ENCODE data around the gene HTR1D.

HTR1D gene

DNA sequence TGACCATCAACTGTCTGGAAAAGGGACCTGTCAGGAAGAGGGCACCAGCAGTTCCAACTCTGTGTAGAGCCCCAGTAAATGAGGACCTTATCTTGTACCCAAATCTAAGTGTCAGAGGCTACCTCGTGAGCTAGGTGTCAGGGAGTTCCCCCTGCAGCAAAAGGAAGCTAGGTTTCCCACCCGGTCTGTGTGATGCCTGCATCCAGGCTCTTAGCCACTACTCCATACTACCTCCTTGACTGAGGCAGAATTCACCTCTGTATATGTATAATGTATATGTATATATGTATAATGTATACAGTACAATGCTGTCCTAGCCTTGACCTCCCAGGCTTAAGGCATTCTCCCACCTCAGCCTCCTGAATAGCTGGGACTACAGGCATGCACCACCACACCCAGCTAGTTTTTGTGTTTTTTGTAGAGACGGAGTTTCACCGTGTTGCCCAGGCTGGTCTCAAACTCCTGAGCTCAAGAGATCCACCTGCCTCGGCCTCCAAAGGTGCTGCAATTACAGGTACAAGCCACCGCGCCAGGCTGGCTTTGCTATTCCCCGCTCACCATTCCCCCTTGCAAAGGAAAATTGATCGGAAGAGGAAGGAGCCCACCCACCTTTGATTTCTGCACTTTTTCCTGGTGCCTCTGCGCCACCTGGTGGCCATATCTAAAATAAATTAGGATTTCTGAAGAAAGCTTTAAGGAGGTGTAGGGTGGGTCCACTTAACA is 32.9 kb downstream of the HTR1D start:
- peak; percentile 30 to 67 for DNase-seq

DNA sequence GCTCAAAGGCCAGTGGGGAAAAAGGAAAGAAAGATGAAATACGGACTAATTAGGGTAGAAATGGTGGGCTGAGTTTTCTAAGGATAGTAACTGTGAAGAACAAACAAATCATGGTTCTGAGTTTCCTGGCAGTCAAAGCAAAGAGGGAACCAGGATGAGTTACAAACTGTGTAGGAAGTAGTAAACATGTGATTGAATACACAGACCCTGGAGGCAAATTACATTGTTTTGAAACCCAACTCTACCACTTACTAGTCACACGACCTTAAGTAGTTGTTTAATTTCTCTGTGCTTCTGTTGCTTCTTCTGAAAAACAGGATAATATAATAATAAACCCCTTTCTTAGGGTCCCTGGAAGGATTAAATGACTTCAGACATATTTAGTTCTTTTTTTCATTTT is 37.4 kb downstream of the HTR1D start:
- no peak for DNase-seq

DNA sequence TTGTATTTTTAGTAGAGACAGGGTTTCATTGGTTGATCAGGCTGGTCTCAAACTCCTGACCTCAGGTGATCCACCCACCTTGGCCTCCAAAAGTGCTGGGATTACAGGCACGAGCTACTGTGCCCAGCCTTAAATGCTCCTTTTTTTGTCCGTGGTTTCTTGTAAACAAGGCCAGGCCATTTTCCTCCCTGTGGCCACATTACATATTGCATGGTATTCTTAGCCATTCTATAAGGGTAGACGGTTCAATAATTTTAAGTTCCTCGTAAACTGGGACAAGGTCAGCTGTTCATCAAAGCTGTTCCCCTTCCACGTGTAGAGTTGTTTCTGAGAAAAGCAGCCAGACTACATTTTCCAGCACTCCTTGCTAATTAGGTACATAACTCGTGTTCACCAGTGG is 38.4 kb downstream of the HTR1D start:
- DNase-seq, result no peak

DNA sequence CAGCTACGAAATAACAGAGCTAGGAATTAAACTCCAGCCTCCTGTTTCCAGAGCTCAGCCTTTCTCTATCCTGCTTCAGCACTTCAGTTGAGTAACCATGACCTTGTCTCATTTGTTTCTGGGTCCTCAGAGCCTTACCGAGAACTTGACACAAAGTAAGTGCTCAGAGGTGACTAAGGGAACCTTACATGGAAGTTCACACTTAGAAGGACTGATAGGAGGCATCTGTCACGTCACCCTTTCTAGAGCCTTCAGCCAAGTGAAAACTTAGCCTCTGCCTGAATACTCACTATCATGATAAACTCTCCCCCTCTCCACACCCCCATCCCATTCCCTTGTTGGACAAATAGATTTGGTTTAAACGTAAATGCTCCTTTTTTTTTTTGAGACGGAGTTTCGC is 38.9 kb downstream of the HTR1D start:
- no peak for DNase-seq

DNA sequence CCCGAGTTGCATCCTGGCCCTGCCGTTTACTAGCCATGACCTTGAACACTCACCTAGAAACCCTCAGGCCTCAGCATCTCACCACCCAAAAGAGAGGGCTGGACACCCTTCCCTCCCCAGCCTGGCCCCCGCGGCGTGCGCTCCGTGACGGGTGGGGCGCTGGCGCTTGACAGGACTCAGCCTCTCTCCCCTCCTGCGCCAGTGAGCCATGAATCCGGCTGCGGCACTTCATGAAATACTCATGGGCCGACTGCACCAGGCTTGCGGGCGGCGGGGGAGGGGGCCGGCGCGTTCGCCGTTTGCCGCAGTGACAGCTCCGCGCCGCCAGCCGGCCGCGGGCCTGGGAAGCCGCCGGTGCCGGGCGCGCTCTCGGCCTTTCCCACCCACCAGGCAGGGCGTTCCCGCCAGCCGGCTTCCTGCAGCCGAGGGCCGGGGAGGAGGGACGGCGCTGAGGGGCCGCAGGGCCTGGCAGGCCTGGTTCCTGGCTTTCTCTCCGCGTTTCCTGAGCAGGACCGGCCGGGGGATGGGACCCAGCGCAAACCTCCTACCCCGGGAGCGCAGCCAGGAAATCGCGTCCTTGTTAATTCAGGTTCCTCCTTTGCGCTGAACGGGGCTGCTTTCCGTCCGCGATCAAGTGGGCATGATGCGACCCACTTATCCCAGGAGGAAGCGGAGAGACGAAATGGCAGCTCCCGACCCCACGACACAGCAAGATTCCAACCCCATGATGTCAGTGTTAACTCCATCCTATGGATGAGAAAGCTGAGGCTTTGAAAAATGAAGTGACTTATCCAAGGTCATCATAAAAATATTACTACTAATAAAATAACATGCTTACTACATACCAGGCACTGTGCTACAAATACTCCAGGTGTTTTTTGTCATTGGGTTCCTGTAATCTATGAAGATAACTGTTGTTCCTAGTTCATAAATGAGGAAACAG is 39.6 kb downstream of the HTR1D start:
- DNase-seq, result peak; percentile 47 to 55

DNA sequence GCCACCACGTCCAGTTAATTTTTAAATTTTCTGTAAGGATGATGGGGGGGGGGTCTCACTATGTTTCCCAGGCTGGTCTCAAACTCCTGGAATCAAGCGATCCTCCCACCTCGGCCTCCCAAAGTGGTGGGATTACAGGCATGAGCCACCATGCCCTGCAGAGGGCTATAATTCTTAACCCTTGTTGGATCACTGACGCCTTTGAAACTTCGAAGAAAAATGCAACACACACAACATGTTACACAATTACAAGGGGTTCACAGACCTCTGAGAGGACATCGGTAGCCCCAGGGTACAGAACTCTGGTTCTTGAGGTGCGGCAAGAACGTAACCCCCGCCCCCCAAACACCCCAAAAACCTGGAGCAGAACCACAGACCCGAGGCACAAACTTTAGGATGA is 40.3 kb downstream of the HTR1D start:
- DNase-seq, result no peak

DNA sequence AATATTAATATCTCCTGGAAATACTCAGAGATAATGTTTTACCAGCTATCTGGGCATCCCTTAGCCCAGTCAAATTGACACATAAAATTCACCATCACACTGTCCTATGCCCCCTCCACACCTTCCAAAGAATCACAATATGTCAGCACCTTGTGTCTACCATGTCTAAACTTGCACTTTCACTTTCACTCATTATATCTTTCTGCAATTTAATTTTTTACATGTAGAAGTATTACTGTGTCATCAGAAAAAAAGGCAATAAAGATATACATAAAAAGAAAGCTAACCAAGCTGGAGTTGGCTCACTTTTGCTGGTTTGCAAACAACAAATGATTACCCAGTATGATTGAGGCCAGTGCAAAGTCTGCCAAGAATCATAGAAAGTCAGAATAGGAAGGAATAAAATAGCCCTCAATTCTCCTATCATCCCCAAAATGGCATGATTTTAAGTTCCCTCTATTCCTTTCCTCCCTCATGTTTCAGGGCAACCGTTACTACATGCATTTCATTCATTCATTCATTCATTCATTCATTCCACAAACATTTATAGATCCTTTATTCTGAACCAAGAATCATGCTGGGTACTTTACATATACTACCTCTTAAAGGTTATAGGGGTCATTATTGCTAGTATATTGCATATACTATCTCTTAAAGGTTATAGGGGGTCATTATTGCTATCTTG is 42.7 kb downstream of the HTR1D start:
- DNase-seq, result no peak

DNA sequence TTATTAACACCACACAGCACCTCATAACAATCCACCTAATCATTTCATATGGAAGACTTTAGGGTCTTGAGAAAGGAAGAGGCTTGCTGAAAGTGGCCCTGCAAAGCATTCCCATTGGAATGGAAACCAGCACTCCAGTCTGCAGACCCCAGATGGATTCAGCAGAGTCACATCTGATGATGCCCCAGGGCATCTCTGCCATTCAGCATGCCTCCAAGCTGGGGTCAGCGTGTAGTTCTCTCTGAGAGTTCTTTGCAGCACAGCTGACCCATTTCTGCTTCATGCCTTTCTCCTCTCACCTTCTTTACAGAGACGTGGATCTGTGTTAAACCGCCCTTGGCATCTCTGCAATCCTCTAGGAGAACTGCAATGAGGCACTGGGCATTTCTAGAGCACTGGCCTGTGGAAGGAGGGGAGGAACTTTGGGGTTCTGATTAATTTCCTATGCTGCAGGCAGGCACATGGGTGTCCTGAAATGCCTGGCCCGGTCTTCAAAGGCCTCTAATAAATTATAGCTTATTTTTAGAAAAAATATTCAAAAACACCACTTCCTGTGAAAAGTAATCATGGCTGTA is 46.0 kb downstream of the HTR1D start:
- no peak for DNase-seq

DNA sequence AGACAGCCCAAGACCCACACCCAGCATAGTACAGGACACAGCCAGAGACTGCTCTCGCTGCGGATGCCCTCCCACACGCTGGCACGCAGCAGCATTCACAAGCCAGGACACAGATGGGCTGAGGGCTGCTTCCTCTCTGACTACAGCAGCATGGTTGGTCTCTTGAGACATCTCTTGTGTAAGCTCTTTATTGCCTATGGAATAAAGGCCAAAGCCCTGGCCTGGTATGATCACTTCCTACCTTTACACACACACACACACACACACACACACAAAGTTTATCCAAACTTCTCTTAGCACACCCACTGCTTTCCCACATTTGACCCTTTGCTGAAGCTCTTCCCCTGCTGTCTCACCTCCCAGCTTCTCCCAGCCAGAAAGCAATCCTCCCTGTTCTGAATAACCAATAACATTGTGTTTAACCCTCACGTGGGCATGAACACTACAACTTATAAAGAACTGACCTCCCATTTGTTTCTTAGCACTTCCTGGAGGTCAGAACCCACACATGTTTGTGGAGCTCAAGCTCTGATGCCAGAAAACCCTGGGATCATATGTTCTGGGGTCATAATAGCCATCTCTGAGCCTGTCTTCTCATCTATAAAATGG is 47.5 kb downstream of the HTR1D start:
- DNase-seq, result peak; percentile 21 to 37

DNA sequence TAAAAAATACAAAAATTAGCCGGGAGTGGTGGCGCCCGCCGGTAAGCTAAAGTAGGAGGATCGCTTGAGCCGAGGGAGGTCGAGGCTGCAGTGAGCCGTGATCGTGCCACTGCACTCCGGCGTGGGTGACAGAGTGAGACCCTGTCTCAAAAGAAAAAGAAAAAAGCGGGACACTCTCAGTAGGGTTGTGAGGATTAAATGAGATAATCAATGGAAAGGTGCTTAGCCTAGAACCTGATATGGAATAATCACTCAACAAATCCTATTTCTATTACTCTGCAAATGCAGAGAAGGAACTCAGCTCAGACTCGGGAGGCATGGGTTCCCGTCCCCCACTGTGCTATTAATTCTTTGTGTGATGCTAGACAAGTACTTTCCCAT is 48.1 kb downstream of the HTR1D start:
- no peak for DNase-seq

DNA sequence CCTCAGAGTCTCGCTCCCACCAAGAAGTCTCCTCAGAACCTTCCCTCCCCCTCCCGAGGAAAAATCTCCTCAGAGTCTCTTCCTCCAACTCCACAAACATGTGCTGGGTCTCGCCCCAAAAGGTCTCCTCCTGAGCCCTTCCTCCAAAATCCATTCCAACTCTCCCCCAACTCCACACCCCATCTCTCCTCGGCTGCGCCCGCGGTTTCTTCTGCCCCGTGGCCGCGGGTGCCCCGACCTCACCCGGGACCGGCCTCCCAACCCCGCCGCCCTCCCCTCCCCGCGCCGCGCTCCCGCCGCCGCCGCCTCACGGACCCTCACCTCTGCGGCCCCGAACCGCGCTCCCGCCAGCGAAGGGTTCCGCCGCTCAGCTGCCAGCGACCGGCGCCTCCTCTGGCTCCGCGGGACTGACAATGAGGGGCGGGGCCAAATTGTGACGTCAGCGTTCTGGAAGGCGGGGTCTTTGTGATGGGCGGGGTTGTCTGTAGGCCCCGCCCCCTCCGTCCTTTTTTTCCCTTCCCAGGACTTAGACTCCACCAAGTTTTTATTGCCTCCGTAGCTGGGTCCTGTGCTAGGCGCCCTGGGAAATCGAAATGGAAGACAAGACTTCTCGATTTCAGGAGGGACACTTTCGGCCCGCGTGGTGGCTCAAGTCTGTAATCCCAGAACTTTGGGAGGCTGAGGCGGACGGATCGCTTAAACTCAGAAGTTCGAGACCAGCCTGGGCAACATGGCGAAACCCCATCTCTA is 48.7 kb downstream of the HTR1D start, which contains the start of gene LUZP1:
Gene LUZP1, minus strand, starts transcription at position 412 of the 750 bp plus-strand sequence.
- DNase-seq, result peak; percentile 75 to 84

DNA sequence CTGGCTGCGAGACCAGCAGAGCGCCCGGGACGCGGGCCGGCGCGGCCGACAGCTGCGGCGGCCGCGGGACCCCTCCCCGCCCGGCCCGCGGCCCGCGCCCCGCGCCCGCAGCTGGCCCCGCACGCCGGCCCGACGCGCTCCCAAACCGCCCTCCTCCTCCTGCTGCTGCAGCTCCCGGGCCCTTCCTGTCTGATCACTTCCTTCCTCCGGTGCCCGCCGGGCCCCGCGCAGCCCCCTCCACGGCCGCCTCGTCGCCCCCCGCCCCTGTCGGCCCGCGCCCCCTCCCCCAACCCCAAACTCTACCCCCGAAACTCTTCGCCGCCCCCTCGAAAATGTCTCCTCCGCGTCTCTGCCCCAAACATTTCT is 49.2 kb downstream of the HTR1D start:
- DNase-seq, result peak in 1 of 2 donors; percentile 43

DNA sequence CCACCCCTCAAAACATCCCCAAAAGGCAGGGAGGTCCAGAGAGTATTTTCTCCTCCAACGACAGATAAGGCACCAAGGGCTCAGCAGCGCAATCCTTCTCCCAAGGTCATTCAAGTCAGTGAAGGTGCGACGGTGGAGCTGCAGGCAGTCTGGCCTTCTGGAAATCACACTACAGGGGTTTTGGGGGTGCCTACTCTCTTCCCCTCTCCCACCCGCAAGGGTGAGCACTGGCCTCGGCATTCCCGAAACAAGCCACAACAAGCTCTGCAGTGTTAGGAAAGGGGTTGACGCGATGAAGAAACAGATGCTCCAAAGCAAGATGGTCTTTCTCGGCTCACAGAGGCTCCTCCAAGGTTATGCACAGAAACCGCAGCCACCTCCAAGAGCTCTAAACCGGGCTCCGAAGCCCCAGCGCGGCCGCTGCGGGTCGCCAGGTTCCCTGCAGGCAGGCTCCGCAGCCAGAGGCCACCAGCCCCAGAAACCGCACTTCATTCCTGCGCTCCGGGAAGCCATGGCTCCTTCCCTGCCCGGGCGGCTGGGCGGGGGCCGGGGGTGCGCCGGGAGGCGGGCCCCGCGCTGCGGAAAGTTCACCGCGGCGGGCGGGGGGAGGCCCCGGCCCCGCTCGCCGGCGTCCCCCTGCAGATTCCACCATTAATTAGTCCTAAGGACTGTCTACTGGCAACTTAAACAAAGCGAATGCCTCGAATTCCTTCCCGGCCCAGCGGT is 49.8 kb downstream of the HTR1D start:
- DNase-seq, result peak in 1 of 2 donors; percentile 45

DNA sequence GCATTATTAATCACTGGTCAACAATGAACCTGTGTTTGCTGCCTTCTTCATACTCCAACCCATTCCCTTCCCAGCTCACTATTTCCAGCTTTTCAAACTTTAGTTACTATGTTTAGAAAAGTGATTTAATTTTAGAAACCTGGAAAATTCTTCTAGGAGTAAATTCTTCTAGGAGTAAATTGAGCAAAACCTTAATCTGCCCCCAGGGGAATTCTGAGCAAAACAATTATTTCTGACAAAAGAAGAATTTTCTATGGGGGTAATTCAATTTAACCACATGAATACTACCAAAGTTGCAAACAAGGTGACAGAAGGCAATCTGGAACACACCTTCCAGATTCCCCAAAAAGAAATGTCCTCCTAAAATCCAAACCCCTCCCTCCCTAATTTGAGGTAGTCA is 50.4 kb downstream of the HTR1D start:
- DNase-seq, result no peak

DNA sequence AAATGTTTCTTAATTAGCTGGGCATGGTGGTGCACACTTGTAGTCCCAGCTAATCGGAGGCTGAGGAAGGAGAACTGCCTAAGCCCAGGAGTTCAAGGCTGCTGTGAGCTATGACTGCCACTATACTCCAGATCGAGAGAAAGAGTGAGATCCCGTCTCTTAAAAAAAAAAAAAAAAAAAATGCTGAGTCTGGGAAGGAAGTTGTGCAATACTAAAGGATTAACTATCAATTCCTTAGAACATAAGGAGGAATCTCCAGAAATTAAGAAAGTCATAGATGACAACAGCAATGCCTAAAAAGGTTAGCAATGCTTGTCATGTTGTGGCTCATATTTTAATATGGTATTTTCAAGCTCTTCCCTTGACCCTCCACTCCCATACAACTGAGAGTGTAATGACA is 53.9 kb downstream of the HTR1D start:
- no peak for DNase-seq

DNA sequence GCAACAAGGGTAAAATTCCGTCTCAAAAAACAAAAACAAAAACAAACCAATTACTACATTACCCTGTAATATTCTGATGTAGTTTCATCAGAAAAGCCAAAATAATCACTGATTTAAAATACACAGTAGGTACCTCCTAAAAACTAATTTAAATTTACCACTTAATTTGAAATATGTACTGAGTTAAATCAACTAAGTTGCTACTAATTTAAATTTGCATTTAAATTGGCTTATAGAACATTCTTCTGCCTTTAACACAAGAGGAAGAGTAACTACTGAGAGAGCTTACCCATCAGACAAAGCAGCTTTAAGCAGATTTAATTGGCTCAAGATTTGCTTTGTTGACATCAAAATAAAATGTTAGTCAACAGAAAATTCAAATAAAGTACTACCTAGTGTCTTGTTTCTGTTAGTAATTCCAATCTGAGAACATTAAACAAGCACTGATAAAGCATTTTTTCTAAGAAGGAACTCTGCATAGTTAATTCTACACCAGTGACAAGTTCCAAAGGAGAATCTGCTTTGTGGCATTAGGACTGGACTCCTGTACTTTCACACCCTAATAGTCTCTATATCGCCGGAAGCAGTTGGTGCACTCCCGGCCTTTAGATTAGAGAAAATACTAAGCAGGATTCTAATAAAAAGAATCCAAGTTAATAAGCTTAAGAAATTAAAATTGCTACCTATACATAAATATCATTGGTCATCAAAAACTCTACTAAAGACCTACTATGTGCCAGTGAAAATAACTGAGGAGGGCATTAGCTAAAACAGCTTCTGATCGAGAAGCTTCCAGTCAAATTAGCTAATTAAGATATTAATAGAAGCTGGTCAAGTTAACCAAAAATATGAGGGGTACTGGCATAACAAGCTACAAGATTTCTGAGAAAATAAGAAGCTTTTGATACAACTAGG is 57.1 kb downstream of the HTR1D start:
- no peak for DNase-seq

DNA sequence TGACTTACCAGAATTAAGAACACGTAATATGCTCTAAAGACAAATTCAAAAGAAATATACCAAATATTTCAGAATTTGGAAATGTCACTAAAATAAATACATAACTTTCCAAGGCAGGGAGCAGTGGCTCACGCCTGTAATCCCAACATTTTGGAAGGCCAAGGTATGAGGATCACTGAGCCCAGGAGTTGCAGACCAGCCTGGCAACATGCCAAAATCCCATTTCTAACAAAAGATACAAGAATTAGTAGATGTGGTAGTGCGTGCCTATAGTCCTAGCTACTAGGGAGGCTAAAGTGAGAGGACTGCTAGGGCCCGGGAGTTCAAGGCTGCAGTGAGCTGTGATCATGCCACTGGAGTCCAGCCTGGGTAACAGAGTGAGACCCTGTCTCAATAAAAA is 60.4 kb downstream of the HTR1D start:
- DNase-seq, result no peak

DNA sequence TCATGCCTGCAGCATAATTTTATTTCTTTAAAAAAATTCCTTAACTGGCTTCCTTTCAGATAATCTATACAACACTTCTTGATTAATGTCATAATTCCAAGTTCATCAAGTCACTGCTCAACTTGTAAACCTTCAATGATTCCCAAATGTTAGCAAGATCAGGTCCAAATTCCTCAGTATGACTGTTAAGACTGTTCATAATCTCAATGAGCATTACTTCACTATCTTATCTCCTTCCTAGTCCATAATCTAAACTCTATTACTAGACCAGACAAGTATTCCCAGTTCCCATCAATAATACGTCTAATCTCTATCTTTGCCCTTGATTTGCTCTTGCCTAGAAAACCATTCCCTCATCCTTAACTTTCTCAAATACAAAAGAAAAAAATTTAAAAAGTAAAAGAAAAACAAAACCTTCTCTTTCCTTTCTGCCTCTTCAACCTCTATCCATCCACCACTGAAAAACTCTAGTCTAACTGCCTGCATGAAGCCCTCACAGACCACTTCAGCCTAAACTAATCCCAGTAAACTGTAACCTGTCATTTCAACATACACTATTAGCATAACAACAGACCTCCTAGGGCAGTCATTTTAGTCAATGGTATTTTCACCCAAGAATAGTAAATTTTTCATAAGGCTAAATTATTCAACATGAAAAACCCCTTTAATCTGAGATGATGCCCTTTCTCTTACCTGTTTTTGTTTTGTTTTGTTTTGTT is 64.2 kb downstream of the HTR1D start:
- DNase-seq, result no peak

DNA sequence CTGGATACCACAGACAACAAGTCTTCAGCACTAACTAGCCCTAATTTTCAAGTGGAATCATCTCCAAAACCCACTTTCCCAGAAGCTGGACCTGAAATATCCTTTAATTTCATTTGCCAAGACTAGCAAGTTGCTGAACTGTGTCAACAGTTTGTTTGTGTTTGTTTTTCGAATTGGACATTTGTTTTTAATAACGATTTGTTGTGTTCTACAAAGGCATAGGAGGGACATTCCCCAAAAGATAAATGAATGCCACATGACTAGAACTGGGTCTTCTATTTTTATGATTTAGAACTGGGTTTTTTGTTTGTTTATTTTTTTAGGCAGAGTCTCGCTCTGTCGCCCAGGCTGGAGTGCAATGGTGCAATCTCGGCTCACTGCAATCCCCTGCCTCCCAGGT is 66.6 kb downstream of the HTR1D start:
- DNase-seq, result no peak

DNA sequence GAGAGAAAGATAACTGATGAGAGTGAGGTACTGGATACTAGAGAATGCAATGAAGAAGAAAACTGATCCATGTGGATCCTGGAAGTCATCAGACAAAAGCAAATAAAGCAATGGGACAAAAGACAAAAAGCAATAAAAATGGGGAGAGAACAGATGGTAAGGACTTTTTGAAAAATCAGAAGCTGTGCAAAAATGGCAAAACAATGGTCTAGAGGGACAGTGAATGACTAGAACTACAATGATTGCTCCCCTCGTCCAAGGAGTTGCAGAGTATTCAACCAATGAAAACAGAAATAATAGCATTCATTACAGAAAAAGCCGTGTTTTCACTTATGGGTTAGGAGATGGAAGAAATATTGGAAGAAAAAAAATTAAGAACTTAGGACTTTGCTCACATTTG is 67.2 kb downstream of the HTR1D start:
- no peak for DNase-seq
